Endothelial cell (in vitro differentiated cells): ENCODE results near the gene SENP3. TPM values are rescaled to one million over a fixed set of nuclear protein-coding genes. Genes with fewer than 3 reads are reported as not detected.

Experiments
- DNase-seq: peaks from one replicate; pipeline ENCODE4 v3.0.0; 2021; ENCODE audit warnings: low spot score
- H3K27ac Mint-ChIP-seq: one replicate; pipeline ENCODE4 v1.8.0; 2021; ENCODE audit warnings: mixed read lengths, inconsistent platforms; ENCODE audit not compliant: unreplicated experiment
- H3K27me3 Mint-ChIP-seq: one replicate; pipeline ENCODE4 v1.8.0; 2021; ENCODE audit warnings: mild to moderate bottlenecking, moderate library complexity, mixed read lengths, inconsistent platforms; ENCODE audit not compliant: unreplicated experiment
- H3K36me3 Mint-ChIP-seq: one replicate; pipeline ENCODE4 v1.8.0; 2021; ENCODE audit warnings: mild to moderate bottlenecking, low read depth, mixed read lengths, inconsistent platforms; ENCODE audit not compliant: unreplicated experiment
- H3K4me1 Mint-ChIP-seq: one replicate; pipeline ENCODE4 v1.8.0; 2021; ENCODE audit warnings: mild to moderate bottlenecking, mixed read lengths, inconsistent platforms; ENCODE audit not compliant: unreplicated experiment
- H3K4me3 Mint-ChIP-seq: one replicate; pipeline ENCODE4 v1.8.0; 2021; ENCODE audit warnings: mild to moderate bottlenecking, mixed read lengths, inconsistent platforms; ENCODE audit not compliant: unreplicated experiment
- H3K9me3 Mint-ChIP-seq: one replicate; pipeline ENCODE4 v1.8.0; 2021; ENCODE audit warnings: mixed read lengths, inconsistent platforms; ENCODE audit not compliant: unreplicated experiment
- CTCF ChIP-seq: fragments of 200-600 bp; sonication (generic); IDR thresholded peaks from one replicate; pipeline ENCODE4 v1.5.0; 2021; ENCODE audit warnings: antibody characterized with exemption; ENCODE audit not compliant: unreplicated experiment
- total RNA-seq: library from RNA; stranded (reverse); fragmentation: NEBNext Ultra II Directional; extraction: Animal tissue kit (Norgen Biotek cat#: 25700); gene quantifications from one replicate; pipeline ENCODE4 v1.2.1, GENCODE V29; 2021; ENCODE audit not compliant: unreplicated experiment

SENP3 gene
- total RNA-seq, 1 donor from 2014 or later: 57.8 TPM

- H3K27me3 Mint-ChIP-seq: peaks cover 11% of the 10 kb centered on the region
- TF ChIP-seq CTCF: no peak
- peak within 1 kb of the TSS; percentile 69 for H3K4me3 Mint-ChIP-seq
- peaks cover 6% of the 10 kb centered on the region for H3K36me3 Mint-ChIP-seq
- no peaks in the 10 kb centered on the region for H3K9me3 Mint-ChIP-seq
- peaks cover 36% of the 10 kb centered on the region for H3K4me1 Mint-ChIP-seq
- DNase-seq: no peak
- peak within 1 kb of the TSS; percentile 92 for H3K27ac Mint-ChIP-seq
Measured at GRCh38 chr17:7558544-7559319, 3.0 kb upstream of the SENP3 start, which contains the start of gene TNFSF13. TNFSF13 (plus strand) TSS chr17:7558750; CDS start chr17:7559040, 290 bp downstream.

GRCh38 chr17:7559320-7560171 is 2.2 kb upstream of the SENP3 start:
- no peak for DNase-seq
- no peak for TF ChIP-seq CTCF
- H3K9me3 Mint-ChIP-seq: no peaks in the 10 kb centered on the region
- no peak overlapping the region for H3K4me3 Mint-ChIP-seq
- peaks cover 36% of the 10 kb centered on the region for H3K4me1 Mint-ChIP-seq
- no peak overlapping the region for H3K27ac Mint-ChIP-seq
- peaks cover 11% of the 10 kb centered on the region for H3K27me3 Mint-ChIP-seq
- peaks cover 12% of the 10 kb centered on the region for H3K36me3 Mint-ChIP-seq

- Mint-ChIP-seq H3K36me3 (peaks cover 12% of the 10 kb centered on the region), H3K27ac (peak overlapping the region; percentile 74), H3K9me3 (no peaks in the 10 kb centered on the region), H3K4me1 (peaks cover 33% of the 10 kb centered on the region), H3K4me3 (peak overlapping the region; percentile 92), H3K27me3 (peaks cover 9% of the 10 kb centered on the region)
- DNase-seq: peak; percentile 85
- peak; percentile 58 for TF ChIP-seq CTCF
Measured at GRCh38 chr17:7560172-7561027, 1.3 kb upstream of the SENP3 start.

GRCh38 chr17:7561028-7561575 is 617 bp upstream of the SENP3 start:
- peak overlapping the region; percentile 74 for H3K27ac Mint-ChIP-seq

More at GRCh38 chr17:7561028-7561575, 617 bp upstream of the SENP3 start:
- H3K9me3 Mint-ChIP-seq: no peaks in the 10 kb centered on the region
- H3K4me3 Mint-ChIP-seq: peak overlapping the region; percentile 92
- peaks cover 33% of the 10 kb centered on the region for H3K4me1 Mint-ChIP-seq
- peaks cover 9% of the 10 kb centered on the region for H3K27me3 Mint-ChIP-seq
- peak; percentile 90 for DNase-seq
- peaks cover 16% of the 10 kb centered on the region for H3K36me3 Mint-ChIP-seq
- peak; percentile 41 for TF ChIP-seq CTCF
